Stimulated activated CD4-positive, alpha-beta T cell treated with anti-CD3 and anti-CD28 coated beads, Interleukin-12 subunit alpha, Interleukin-12 subunit beta, amount 100 ng/mL, for 48 hours (primary cell): Measurements from ENCODE around the gene XKR7.

Experiments
- DNase-seq, 3 donors: peaks; one replicate each; pipeline ENCODE4 v3.0.0-alpha.2; 2020; ENCODE audit warnings: low read depth in 2 of 3, low spot score in 1 of 3

Gene XKR7

GRCh38 chr20:32037929-32038328, 70.0 kb downstream of the XKR7 start:
- DNase-seq: no peak

- DNase-seq: no peak
Measured at GRCh38 chr20:32040142-32040953, 72.4 kb downstream of the XKR7 start.

- DNase-seq: no peak
Measured at GRCh38 chr20:32045999-32046398, 78.0 kb downstream of the XKR7 start.

GRCh38 chr20:32050324-32050841, 82.4 kb downstream of the XKR7 start:
- no peak for DNase-seq

GRCh38 chr20:32050851-32051556, 83.1 kb downstream of the XKR7 start:
- DNase-seq: no peak

GRCh38 chr20:32051720-32052089, 83.8 kb downstream of the XKR7 start:
- DNase-seq: no peak

GRCh38 chr20:32052090-32052777, 84.3 kb downstream of the XKR7 start, which contains the start of gene HCK:
Gene HCK (plus strand): TSS chr20:32052242.
- no peak for DNase-seq

- no peak for DNase-seq
Measured at GRCh38 chr20:32052778-32053362, 84.9 kb downstream of the XKR7 start.
